Lung (tissue), 12 donors: ENCODE measurements around the gene ITGA8. TPM values are rescaled to one million over a fixed set of nuclear protein-coding genes. Genes with fewer than 3 reads are reported as not detected.

Experiments used
- ATAC-seq: fragments of 200-7000 bp; cut with Tn5 transposase; one replicate; pipeline ENCODE4 v1.9.1; 2020; ENCODE audit warnings: moderate number of reproducible peaks; ENCODE audit not compliant: insufficient read depth, low FRiP score
- DNase-seq, 3 donors: peaks; one replicate each; pipeline ENCODE4 v3.0.0-alpha.2; 2013 to 2017
- H3K27ac ChIP-seq, 2 donors: one replicate each; pipeline ENCODE4 v1.5.1; 2013; ENCODE audit warnings: mild to moderate bottlenecking in 2 of 2, moderate library complexity in 2 of 2, control low read depth in 1 of 2, inconsistent platforms in 1 of 2, low read depth in 1 of 2, low read length in 1 of 2
- H3K27me3 ChIP-seq, 3 donors: one replicate each; pipeline ENCODE4 v1.5.1; 2013; ENCODE audit warnings: low read length in 2 of 3; ENCODE audit not compliant: control insufficient read depth in 3 of 3, insufficient read depth in 3 of 3
- H3K36me3 ChIP-seq, 4 donors: one replicate each; pipeline ENCODE4 v1.5.1; 2013; ENCODE audit warnings: low read length in 4 of 4, mild to moderate bottlenecking in 1 of 4, moderate library complexity in 1 of 4; ENCODE audit not compliant: control insufficient read depth in 4 of 4, insufficient read depth in 4 of 4
- H3K4me1 ChIP-seq, 5 donors: one replicate each; pipeline ENCODE4 v1.5.1; 2013; ENCODE audit warnings: low read length in 5 of 5, mild to moderate bottlenecking in 2 of 5, moderate library complexity in 1 of 5; ENCODE audit not compliant: control insufficient read depth in 5 of 5, insufficient read depth in 5 of 5
- H3K4me3 ChIP-seq: one replicate; pipeline ENCODE4 v1.5.1; 2013; ENCODE audit warnings: mild to moderate bottlenecking, control low read depth, moderate library complexity
- H3K9ac ChIP-seq, 2 donors: one replicate each; pipeline ENCODE4 v1.5.1; 2013; ENCODE audit warnings: low read length in 2 of 2, control low read depth in 1 of 2; ENCODE audit not compliant: insufficient read depth in 1 of 2
- H3K9me3 ChIP-seq, 4 donors: one replicate each; pipeline ENCODE4 v1.5.1; 2013; ENCODE audit warnings: low read length in 3 of 4, mild to moderate bottlenecking in 1 of 4, moderate library complexity in 1 of 4; ENCODE audit not compliant: control insufficient read depth in 4 of 4, insufficient read depth in 3 of 4
- WGBS, 2 donors: extraction: QIAGEN DNeasy Blood & Tissue Kit; methylation state at CpG; one replicate each; pipeline ENCODE4 v1.1.7; 2013; 5-methylcytosine and 5-hydroxymethylcytosine counted together
- polyA plus RNA-seq, 2 donors: library from polyadenylated mRNA; stranded (reverse); fragments of 200-250 nt; gene quantifications; one replicate each; pipeline ENCODE4 v1.2.1, GENCODE V29; 2013
- total RNA-seq, 2 donors: library from RNA; depleted of rRNA in 1 of 2; stranded (reverse); fragments of >200 nt in 1 of 2; gene quantifications; one replicate each; pipeline ENCODE4 v1.2.1, GENCODE V29; 2014 to 2021
- TF ChIP-seq, protein P1 (sequence below): IDR thresholded peaks from 2 replicates; pipeline ENCODE4 v1.5.1; 2012; ENCODE audit warnings: mild to moderate bottlenecking; ENCODE audit errors: control extremely low read depth, extremely low read depth
- donor health status: control.
- donor health status: control.
- donor health status: Bipolar disorder and iron deficiency.
- donor health status: healthy.
- donor health status: DM: yes; HTN: yes; CAD: no.

The ITGA8 gene
- total and polyA plus RNA-seq, 4 donors = 3.9 to 124 (median 13.6) TPM

DNA sequence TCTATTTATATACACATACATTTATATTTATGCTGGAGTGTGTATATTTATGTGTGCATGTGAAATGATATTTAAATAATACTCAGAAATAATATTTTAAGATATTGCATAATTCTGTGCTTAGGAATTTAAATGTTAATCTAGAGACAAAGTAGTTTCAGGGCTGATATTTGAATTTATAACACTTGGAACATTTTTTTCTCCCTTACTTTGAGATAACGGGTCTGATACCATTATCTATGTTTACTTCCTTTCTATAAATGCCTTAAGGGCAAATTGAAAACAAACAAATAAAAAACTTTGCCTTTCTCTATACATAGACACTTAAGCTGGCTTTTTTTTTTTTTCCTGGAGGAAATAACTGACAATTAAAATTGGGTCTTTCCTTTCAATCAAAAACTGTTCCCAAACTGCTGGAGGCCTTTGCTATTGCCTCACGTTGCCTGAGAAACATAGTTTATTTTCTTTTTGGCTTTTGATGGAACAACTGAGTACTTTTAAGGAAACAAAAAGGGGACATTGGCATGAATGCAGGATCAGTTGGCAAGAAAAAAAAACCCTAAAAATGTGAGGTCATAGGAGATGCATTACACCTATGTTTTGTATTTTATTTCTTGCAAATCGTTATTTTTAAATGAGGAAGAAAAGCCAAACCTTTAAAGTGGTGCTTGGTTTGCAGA is 98.7 kb downstream of the ITGA8 start:
- Histone ChIP-seq H3K36me3 (peaks cover 0 to 20% (median 0%) of the 10 kb centered on the region in 4 donors), H3K9ac (peak overlapping the region in 1 of 2 donors; percentile 74), H3K4me3 (no peak overlapping the region), H3K27me3 (no peaks in the 10 kb centered on the region), H3K4me1 (peaks cover 1 to 43% (median 20%) of the 10 kb centered on the region in 5 donors), H3K27ac (no peak overlapping the region), H3K9me3 (no peaks in the 10 kb centered on the region)
- ATAC-seq (no peak), DNase-seq (peak in 2 of 3 donors; percentile 72 to 78)
- WGBS, 2 donors = 34 to 60% methylated on average over 3 of the region's 3 CpGs
- TF ChIP-seq, protein P1, sequence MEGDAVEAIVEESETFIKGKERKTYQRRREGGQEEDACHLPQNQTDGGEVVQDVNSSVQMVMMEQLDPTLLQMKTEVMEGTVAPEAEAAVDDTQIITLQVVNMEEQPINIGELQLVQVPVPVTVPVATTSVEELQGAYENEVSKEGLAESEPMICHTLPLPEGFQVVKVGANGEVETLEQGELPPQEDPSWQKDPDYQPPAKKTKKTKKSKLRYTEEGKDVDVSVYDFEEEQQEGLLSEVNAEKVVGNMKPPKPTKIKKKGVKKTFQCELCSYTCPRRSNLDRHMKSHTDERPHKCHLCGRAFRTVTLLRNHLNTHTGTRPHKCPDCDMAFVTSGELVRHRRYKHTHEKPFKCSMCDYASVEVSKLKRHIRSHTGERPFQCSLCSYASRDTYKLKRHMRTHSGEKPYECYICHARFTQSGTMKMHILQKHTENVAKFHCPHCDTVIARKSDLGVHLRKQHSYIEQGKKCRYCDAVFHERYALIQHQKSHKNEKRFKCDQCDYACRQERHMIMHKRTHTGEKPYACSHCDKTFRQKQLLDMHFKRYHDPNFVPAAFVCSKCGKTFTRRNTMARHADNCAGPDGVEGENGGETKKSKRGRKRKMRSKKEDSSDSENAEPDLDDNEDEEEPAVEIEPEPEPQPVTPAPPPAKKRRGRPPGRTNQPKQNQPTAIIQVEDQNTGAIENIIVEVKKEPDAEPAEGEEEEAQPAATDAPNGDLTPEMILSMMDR = no peak

DNA sequence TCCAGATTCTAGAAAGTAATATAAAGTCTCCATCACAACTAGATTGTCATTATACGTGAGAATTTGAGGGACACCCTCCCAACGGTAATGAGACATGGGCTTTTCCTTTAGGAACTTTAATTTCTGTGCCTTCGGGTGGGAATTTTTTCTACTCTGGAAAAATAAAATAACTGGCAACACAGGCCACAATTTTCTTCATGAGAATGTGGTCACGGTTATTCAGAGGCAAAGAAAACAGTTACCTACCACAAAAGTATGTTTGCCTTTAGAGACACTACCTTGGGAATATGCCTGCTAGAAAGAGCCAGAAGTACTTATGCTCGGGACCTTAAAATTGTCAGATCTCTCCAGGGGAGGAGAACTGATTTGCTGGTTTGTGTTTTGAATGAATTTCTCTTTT is 99.4 kb downstream of the ITGA8 start:
- no peaks in the 10 kb centered on the region for H3K9me3 ChIP-seq
- TF ChIP-seq, protein P1 = no peak
- no peak for ATAC-seq
- no peak for DNase-seq
- 82 to 84% methylated on average over 5 of the region's 5 CpGs for WGBS, 2 donors
- H3K4me3 ChIP-seq = no peak overlapping the region
- H3K36me3 ChIP-seq = peaks cover 0 to 20% (median 2%) of the 10 kb centered on the region in 4 donors
- H3K27me3 ChIP-seq = no peaks in the 10 kb centered on the region
- H3K4me1 ChIP-seq = peaks cover 1 to 36% (median 14%) of the 10 kb centered on the region in 5 donors
- H3K9ac ChIP-seq = no peak overlapping the region
- H3K27ac ChIP-seq = no peak overlapping the region

DNA sequence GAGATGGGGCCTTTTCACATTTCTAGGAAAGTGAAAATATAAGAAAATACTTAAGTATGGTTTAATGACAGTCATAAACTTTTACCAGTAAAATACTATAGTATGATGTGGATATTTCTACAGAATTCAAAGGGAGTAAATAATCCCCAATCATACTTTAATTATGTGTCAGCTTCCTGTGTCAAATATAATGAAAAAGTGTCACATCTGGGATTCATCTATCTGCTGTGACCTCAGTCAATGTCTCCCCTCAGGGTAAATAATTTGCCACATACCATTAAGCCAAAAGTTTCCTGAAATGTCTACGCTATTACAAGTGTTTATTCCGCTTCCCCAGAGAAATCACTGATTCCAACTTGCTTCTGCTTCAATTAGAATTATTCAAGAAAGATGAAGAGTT is 110.5 kb downstream of the ITGA8 start:
- Histone ChIP-seq H3K27me3 (no peaks in the 10 kb centered on the region), H3K36me3 (peaks cover 0 to 40% (median 10%) of the 10 kb centered on the region in 4 donors), H3K4me3 (no peak overlapping the region), H3K27ac (no peak overlapping the region), H3K4me1 (peaks cover 0 to 4% (median 0%) of the 10 kb centered on the region in 5 donors), H3K9me3 (no peaks in the 10 kb centered on the region), H3K9ac (no peak overlapping the region)
- 90 to 91% methylated on average over 2 of the region's 2 CpGs for WGBS, 2 donors
- DNase-seq (no peak), ATAC-seq (no peak)
- TF ChIP-seq, protein P1 = no peak
